HG03575 (cell line): ENCODE data around the gene ALDH1L2.

Experiments used
- ATAC-seq: cut with Tn5 transposase; IDR thresholded peaks from one replicate; pipeline ENCODE4 v1.9.1; 2021; ENCODE audit not compliant: unreplicated experiment, insufficient number of reproducible peaks, low FRiP score; ENCODE audit errors: extremely low read depth

ALDH1L2 gene

DNA sequence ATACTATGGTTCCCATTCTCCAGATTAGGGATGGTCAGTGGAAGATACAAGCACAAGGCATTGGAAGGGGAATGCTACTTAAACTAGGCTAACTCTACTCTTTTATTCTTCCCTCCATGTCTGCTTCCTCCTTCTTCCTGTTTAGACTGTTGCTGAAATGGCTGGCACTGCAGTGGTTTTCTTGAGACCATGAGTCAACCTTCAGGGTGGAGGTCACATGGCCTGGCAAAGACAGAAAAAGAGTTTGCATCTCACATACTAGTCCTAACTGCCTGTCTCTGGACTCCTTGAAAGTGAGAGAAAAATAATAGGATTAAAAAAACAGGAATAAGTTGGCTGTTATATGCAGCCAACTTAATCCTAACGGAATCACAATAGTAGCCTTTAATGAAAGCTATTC is 37.0 kb downstream of the ALDH1L2 start:
- no peak for ATAC-seq

DNA sequence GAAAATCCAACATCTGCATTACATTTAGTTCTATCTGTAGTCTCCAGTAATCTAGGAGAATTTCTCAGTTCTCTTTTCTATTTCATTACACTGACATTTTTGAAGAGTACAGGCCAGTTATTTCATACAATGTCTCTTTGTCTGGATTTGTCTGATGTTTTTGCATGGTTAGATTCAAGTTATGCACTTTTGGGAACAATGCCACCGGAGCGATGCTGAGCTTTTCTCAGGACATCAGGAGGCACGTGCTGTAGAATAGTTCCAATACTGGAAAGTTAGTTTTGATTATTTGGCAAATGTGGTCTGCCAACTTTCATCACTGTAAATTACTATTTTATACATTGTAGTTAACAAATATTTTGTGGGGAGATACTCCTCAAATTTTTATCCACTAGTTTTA is 43.1 kb downstream of the ALDH1L2 start:
- no peak for ATAC-seq

GRCh38 chr12:105040476-105040875 is 43.8 kb downstream of the ALDH1L2 start:
- no peak for ATAC-seq

DNA sequence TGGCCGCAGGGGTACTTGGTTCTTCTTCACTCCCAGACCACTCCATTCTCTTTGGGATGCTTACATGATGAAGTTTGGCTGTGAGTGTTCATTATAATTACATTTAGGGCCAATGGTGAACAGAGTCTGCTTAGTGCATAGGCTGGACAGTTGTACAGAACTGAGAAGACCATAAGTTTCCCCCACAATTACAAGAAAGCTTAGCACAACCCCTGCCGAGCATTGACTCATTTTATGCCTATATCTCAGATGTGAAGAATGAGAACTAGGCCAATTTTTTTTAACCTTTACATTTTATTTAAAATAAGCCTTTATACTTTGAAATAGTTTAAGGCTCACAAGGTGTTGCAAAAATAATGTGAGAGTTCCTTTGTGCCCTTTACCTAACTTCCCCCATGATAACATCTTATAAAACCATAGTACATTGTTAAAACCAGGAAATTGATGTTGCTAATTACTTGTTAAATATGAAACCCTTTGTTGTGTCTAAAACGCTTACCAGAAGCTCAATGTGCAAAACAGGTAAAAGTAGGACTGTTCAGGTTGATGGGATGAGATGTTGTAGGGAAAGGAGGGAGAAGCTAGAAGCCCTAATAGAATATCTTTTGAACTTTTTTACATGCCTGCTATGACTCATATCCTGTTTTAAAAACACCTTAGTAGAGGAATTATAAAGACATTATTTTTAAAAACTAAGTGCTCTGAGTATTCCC is 47.2 kb downstream of the ALDH1L2 start:
- ATAC-seq = no peak

GRCh38 chr12:105033851-105034250 is 50.4 kb downstream of the ALDH1L2 start:
- ATAC-seq = no peak

DNA sequence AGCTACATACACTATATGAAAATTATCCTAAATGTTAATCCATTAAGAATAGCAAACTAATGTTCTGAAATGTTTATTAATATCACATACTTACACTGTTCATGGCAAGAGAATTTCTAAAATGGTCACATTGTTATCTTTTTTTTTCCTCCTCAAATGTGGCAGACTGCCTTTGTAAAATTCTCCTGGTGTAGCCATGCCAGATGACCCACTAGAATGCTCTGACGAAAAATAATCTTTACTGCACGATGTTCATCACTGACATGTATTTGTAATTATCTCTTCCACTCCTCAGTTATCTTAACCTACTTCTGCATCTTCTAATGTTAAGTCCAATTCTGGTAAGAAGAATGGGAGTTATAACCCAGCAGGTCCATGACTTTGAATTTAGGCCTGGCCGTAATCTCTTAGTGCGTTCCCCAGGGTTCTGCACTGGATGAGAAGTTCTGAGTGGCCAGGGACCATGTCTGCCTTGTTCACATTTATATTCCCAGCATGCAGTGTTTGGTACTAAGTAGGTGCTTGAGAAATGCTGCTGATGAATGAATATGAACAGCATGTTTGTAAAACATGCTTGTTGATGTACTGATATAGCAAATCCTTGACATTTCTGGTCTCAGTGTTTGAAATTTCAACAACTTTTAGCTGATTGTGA is 51.4 kb downstream of the ALDH1L2 start:
- ATAC-seq = no peak

- no peak for ATAC-seq
Observed at GRCh38 chr12:105030820-105031807, 53.1 kb downstream of the ALDH1L2 start.

DNA sequence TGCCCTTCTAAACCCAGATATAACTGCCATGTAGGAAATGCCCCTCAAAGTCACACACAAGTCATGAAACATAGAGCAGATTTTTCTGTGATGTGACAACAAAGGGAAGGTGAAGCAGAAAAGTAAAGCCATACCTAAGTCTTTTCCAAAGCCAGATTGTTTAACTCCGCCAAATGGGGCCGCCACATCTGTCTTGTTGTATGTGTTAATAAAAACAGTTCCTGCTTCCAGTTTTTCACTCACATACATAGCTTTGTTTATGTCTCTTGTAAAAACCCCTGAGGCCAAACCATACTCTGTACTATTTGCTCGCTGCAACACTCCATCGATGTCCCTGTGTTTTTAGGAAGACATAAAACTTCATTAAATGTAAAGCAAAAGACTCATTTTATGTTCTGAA is 57.8 kb downstream of the ALDH1L2 start:
- ATAC-seq = no peak

DNA sequence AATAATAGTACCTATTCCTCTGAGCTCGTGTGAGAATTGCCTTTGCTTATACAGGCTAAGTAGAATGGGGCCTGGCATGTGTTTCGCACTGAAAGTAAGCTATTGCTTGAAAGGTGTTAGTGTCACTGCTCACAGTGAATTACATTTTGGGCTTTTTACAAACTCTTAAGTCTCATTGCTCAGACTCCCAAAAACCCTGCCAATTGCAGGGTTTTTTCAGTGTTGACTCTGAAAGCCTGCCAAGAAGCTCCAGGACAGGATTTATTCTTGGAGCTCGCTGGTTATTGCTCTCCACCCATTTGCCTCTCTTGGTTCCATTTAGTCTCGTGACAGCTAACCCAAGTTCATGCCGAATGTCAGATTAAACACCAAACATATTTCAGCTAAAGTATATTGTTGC is 58.4 kb downstream of the ALDH1L2 start:
- ATAC-seq = no peak

DNA sequence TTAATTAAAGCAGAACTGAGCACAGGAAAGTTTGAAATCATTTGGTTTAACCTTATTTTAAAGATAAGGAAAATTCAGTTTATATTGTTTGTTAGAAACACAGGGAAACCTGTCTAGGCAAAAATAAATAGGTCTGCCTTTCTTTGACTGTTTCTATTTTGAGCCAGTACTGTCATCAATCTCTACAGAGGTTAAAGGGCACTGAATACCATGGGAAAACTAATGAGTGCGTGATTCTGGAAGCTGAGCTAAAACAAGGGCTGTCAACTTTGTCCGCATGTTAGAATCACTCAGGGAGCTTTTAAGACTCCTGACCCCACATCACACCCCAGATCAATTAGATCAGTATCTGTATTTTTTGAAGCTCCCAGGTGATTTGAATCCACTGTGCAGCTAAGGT is 59.3 kb downstream of the ALDH1L2 start:
- no peak for ATAC-seq

GRCh38 chr12:105020241-105020962 is 63.9 kb downstream of the ALDH1L2 start:
- ATAC-seq = no peak

GRCh38 chr12:105018776-105019175 is 65.5 kb downstream of the ALDH1L2 start:
- ATAC-seq = no peak

GRCh38 chr12:105018012-105018411 is 66.2 kb downstream of the ALDH1L2 start:
- ATAC-seq = no peak

GRCh38 chr12:105015543-105015942 is 68.7 kb downstream of the ALDH1L2 start:
- no peak for ATAC-seq

- ATAC-seq = no peak
Observed at GRCh38 chr12:105014603-105015002, 69.7 kb downstream of the ALDH1L2 start.

- no peak for ATAC-seq
Observed at GRCh38 chr12:105013892-105014291, 70.4 kb downstream of the ALDH1L2 start.

DNA sequence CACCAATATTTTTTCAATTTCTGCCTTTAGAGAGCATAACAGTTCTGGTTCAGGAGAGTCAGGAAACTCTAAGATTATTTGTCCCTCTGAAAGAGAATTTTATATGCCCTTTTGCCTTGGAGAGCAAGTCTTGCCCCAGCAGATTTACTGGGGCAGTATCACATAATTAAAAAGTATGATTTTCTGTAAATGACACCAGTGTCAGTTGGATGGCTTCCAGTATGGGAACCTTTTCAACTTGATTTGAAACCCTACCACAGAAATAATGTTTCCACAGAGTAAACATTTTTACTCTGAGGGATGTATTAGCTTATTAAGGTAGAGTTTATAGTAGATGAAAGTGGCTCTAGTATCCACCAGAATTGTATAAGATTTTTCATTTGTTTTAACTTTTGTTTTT is 82.8 kb downstream of the ALDH1L2 start:
- no peak for ATAC-seq

- ATAC-seq = no peak
Observed at GRCh38 chr12:104999347-104999685, 84.9 kb downstream of the ALDH1L2 start.
